Fibroblast of mammary gland (primary cell): ENCODE results near the gene ANO6.

Experiments
- DNase-seq: peaks from one replicate; pipeline ENCODE4 v3.0.0-alpha.2; 2010; ENCODE audit warnings: low read depth
- H3K4me3 ChIP-seq: 2 replicates; pipeline ENCODE4 v1.5.1; 2011; ENCODE audit warnings: low read depth, mild to moderate bottlenecking, low read length, moderate library complexity; ENCODE audit not compliant: control insufficient read depth
- TF ChIP-seq, protein P1 (sequence below): conservative IDR thresholded peaks from 2 replicates; pipeline ENCODE4 v1.5.1; 2011; ENCODE audit warnings: low read depth, low read length, inconsistent platforms; ENCODE audit not compliant: control insufficient read depth, insufficient read depth

The ANO6 gene

DNA sequence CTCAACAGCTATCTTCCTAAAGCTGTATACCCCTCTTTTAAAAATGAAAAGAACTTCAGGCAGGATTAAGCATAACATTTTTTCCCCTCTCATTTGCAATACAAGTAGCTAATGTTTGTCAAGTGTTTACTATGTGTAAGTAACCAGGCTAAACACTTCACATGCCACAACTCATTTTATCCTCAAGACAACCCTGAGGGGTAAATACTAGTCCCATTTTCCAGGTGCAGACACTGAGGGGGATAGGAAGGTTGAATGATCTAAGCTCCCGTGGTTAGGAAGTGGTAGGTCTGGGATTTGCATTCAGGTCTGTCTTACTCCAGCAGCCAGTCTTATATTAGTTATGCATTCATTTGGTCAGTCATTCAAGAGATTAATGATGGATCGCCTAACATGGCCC, 70.7 kb downstream of the ANO6 start:
- no peak for DNase-seq
- TF ChIP-seq, protein P1, sequence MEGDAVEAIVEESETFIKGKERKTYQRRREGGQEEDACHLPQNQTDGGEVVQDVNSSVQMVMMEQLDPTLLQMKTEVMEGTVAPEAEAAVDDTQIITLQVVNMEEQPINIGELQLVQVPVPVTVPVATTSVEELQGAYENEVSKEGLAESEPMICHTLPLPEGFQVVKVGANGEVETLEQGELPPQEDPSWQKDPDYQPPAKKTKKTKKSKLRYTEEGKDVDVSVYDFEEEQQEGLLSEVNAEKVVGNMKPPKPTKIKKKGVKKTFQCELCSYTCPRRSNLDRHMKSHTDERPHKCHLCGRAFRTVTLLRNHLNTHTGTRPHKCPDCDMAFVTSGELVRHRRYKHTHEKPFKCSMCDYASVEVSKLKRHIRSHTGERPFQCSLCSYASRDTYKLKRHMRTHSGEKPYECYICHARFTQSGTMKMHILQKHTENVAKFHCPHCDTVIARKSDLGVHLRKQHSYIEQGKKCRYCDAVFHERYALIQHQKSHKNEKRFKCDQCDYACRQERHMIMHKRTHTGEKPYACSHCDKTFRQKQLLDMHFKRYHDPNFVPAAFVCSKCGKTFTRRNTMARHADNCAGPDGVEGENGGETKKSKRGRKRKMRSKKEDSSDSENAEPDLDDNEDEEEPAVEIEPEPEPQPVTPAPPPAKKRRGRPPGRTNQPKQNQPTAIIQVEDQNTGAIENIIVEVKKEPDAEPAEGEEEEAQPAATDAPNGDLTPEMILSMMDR = no peak
- no peak overlapping the region for H3K4me3 ChIP-seq

DNA sequence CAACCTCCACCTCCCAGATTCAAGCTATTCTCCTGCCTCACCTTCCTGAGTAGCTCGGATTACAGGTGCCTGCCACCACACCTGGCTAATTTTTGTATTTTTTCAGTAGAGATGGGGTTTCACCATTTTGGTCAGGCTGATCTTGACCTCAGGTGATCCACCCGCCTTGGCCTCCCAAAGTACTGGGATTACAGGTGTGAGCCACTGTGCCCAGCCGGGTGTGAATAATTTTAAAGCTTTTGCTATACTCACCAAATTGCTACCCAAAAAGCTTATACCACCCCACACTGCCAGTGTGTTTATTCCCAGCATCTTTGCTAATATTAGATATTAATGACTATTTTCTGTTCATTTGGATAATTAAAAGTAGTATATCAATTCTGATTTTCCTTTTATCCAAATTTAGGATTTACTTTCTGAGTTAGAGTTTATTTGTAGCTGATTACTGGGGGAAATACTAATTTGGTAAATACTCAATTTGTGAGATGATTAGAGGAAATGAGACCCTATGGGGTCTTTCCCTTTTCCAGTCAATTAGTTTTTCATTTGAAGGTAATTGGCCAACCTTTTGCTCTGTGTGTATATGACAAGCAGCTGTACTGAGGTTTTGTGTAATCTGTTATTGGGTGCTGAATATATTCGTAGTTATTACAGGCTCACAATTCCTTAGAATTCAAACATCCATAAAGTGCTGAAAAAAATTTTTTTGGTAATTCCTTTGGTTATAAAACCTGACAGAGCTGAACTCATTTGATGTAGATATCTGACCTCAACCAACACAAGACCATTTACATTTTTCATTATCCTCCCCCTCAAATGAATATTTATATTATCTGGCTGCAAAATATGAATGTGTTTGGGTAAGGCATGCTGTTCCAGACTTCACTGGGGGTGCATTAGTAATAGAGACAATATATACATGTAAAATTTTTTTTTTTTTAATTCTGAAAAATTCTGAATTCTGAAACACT, 73.6 kb downstream of the ANO6 start:
- H3K4me3 ChIP-seq = no peak overlapping the region
- DNase-seq = no peak
- TF ChIP-seq, protein P1 = no peak

DNA sequence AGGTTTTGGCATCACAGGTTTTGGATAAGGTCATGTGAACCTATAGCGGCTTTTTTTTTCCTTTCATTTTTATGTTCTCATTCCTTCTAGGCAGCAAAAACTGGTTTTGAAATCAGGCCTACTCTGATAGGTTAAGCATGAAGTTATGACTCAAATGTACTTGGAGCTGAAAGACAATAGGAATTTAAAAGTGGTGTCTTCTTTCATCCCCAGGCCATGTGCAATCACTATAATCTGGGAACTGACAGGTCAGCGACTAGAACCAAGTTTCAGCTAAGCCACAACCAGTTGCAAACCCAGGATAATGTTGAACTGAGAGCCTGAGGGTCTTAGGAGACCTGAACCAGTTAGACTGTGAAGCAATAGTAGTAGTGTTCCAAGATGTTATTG, 74.3 kb downstream of the ANO6 start:
- no peak overlapping the region for H3K4me3 ChIP-seq
- DNase-seq = peak; percentile 95
- TF ChIP-seq, protein P1 = no peak

DNA sequence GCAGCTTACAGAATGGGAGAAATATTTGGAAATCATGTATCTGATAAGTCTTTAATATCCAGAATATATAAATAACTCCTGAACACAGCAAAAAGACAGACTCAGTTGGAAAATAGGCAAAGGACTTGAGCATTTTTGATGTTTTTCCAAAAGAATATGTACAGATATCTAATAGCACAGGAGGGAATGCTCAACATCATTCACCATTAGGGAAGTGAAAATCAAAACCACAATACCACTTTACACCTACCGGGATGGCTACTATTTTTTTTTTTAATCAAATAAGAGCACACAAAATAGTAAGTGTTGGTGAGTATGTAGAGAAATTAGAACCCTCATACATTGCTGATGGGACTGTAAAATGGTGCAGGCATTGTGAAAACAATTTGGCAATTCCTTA, 75.6 kb downstream of the ANO6 start:
- TF ChIP-seq, protein P1 = no peak
- DNase-seq = no peak
- no peak overlapping the region for H3K4me3 ChIP-seq

DNA sequence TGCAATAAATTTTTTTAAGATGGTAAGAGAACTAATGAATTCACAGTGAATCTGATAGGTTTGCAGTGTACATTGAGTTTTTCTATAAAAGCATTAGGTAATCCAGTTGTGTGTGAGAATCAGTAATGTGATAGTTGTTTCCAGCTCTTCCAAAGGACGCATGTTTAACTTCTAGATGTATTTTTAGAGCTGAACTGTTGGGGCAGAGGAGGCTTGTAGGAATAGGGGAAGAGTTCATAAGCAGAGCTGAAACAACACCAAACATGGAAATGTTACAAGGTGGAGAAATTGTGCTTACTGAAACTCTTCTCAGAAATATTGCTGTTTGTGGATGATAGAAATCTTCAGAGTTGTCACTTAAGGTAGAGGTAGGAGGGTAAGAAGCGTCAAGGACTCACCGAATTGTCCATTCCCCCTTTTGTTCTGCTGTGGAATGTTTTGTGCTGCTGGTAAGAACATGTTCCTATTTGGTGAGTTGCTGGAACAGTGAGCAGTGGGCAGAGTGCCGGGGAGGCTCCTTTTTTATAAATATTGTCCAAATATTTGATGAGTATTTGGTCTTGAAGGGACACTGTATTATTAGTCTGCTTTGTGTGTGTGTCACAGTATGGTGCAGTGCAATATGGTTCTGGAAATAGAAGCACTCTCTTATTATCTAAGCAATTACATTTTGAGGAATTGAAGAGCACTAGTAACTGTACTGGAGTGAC, 76.7 kb downstream of the ANO6 start:
- TF ChIP-seq, protein P1 = no peak
- DNase-seq = peak; percentile 42
- H3K4me3 ChIP-seq = no peak overlapping the region

DNA sequence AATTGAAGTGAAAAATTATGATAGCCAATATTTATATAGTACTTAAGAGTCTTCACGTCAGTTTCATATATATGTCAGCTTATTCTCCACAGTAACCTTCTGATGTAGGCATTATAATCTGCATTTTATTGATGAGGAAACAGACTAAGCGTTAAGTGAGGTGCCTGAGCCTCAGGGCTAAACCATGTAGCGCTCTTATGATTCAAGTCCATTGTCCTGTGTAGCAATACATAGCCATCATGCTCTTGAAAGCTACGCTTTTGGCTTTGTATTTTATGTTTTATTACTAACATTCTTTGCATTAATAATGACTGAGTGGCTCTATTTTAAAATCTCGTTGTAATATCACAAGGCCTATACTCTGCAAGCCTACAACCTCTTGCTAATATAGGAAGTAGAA, 79.0 kb downstream of the ANO6 start:
- no peak overlapping the region for H3K4me3 ChIP-seq
- TF ChIP-seq, protein P1 = no peak
- no peak for DNase-seq
